Osteocyte (in vitro differentiated cells): ENCODE data around the gene PHF20. TPM values are rescaled to one million over a fixed set of nuclear protein-coding genes. Genes with fewer than 3 reads are reported as not detected.
"Not testable (repeated sequence)": the region's sequence is repeated elsewhere in the genome, so short reads cannot be mapped to it uniquely, and the experiment has no call there.

ENCODE experiments used
- DNase-seq: peaks from one replicate; pipeline ENCODE4 v3.0.0; 2021; ENCODE audit warnings: mixed read lengths; ENCODE audit not compliant: unreplicated experiment; ENCODE audit errors: extremely low spot score
- H3K27ac Mint-ChIP-seq: one replicate; pipeline ENCODE4 v1.8.0; 2021; ENCODE audit warnings: mild to moderate bottlenecking, mixed read lengths; ENCODE audit not compliant: unreplicated experiment
- H3K27me3 Mint-ChIP-seq: one replicate; pipeline ENCODE4 v1.8.0; 2021; ENCODE audit warnings: mixed read lengths; ENCODE audit not compliant: unreplicated experiment
- H3K36me3 Mint-ChIP-seq: one replicate; pipeline ENCODE4 v1.8.0; 2021; ENCODE audit warnings: mixed read lengths; ENCODE audit not compliant: unreplicated experiment
- H3K4me1 Mint-ChIP-seq: one replicate; pipeline ENCODE4 v1.8.0; 2021; ENCODE audit warnings: mixed read lengths; ENCODE audit not compliant: unreplicated experiment
- H3K4me3 Mint-ChIP-seq: one replicate; pipeline ENCODE4 v1.8.0; 2021; ENCODE audit warnings: mild to moderate bottlenecking, moderate library complexity, mixed read lengths; ENCODE audit not compliant: unreplicated experiment
- H3K9me3 Mint-ChIP-seq: one replicate; pipeline ENCODE4 v1.8.0; 2021; ENCODE audit warnings: mixed read lengths; ENCODE audit not compliant: unreplicated experiment
- total RNA-seq: library from RNA; stranded (reverse); gene quantifications from 2 replicates; pipeline ENCODE4 v1.2.1, GENCODE V29; 2021
- TF ChIP-seq, protein P1 (sequence below): fragments of 200-600 bp; sonication (generic); IDR thresholded peaks from 2 replicates; pipeline ENCODE4 v1.5.0; 2021; ENCODE audit warnings: antibody characterized with exemption, mild to moderate bottlenecking, moderate library complexity

Gene PHF20
- total RNA-seq, 1 donor from 2014 or later, result 38.1 TPM

DNA sequence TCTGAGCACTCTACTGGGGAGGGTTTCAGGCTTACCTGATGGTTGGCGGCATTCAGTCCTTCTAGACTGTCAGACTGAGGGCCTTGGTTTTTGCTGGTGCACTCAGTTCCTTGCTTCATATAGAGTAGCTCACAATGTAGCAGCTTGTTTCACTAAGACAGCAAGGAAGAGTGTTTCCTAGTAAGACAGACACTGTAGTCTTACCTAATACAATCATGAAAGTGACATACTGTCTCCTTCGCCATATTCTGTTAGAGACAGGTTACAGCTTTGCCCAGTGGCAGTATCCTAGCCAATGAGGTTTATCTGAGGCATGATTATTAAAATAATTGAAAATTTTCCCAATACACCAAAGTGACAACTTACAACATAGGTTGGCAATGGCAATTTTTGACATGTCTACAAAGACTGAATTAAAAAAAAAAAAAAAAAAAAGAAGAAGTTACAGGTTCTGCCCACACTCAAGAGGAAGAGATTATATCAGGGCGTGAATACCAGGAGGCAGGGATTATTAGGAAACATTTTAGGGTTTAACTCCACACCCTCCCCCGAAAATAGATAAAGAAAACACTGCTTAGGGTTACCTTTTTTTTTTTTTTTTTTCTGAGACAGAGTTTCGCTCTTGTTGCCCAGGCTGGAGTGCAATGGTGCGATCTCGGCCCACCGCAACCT is 115.7 kb downstream of the PHF20 start:
- H3K27me3 Mint-ChIP-seq, result no peaks in the 10 kb centered on the region
- H3K27ac Mint-ChIP-seq, result no peak overlapping the region
- peaks cover 24% of the 10 kb centered on the region for H3K4me1 Mint-ChIP-seq
- H3K9me3 Mint-ChIP-seq, result no peaks in the 10 kb centered on the region
- TF ChIP-seq, protein P1, sequence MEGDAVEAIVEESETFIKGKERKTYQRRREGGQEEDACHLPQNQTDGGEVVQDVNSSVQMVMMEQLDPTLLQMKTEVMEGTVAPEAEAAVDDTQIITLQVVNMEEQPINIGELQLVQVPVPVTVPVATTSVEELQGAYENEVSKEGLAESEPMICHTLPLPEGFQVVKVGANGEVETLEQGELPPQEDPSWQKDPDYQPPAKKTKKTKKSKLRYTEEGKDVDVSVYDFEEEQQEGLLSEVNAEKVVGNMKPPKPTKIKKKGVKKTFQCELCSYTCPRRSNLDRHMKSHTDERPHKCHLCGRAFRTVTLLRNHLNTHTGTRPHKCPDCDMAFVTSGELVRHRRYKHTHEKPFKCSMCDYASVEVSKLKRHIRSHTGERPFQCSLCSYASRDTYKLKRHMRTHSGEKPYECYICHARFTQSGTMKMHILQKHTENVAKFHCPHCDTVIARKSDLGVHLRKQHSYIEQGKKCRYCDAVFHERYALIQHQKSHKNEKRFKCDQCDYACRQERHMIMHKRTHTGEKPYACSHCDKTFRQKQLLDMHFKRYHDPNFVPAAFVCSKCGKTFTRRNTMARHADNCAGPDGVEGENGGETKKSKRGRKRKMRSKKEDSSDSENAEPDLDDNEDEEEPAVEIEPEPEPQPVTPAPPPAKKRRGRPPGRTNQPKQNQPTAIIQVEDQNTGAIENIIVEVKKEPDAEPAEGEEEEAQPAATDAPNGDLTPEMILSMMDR, result no peak
- H3K4me3 Mint-ChIP-seq, result no peak overlapping the region
- no peak for DNase-seq
- H3K36me3 Mint-ChIP-seq, result peaks cover 2% of the 10 kb centered on the region

DNA sequence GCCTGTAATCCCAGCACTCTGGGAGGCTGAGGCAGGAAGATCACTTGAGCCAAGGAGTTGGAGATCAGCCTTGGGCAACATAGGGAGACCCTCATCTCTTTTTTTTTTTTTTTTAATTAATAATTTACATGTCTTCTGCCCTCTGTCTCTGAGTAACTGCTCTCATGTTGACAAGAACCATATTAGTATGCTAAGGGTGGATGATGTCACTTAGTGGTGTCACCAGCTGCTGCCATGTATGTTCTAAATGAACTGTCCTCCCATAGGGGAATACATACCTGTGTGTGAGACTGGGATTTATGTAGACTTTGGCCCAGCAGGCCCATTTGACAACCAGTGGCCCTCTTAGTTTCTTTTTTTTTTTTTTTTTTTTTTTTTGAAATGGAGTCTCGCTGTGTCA is 116.8 kb downstream of the PHF20 start:
- no peak overlapping the region for H3K27ac Mint-ChIP-seq
- TF ChIP-seq, protein P1, result no peak
- no peaks in the 10 kb centered on the region for H3K9me3 Mint-ChIP-seq
- peaks cover 2% of the 10 kb centered on the region for H3K36me3 Mint-ChIP-seq
- no peaks in the 10 kb centered on the region for H3K27me3 Mint-ChIP-seq
- H3K4me3 Mint-ChIP-seq, result no peak overlapping the region
- no peak for DNase-seq
- peaks cover 18% of the 10 kb centered on the region for H3K4me1 Mint-ChIP-seq

DNA sequence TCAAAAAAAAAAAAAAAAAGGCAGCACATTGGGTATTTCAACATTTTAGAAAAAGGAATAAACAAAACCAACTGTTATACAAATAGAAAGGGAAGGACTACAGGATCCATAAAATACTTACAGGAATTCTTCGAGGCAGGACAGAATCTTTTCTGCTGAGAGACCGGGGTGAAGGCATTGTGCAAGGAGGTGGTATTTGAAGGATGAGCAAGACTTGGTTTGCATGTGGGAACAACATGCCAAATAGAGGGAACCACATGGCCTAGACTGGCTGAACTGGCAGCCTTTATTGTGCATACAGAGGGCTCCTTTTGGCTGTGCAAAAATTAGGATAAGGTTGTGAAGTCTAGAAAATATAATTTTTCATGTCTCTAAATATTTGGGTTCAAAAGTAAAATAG is 119.6 kb downstream of the PHF20 start:
- Mint-ChIP-seq H3K4me1 (peaks cover 2% of the 10 kb centered on the region), H3K9me3 (no peaks in the 10 kb centered on the region)
- TF ChIP-seq, protein P1, result no peak

DNA sequence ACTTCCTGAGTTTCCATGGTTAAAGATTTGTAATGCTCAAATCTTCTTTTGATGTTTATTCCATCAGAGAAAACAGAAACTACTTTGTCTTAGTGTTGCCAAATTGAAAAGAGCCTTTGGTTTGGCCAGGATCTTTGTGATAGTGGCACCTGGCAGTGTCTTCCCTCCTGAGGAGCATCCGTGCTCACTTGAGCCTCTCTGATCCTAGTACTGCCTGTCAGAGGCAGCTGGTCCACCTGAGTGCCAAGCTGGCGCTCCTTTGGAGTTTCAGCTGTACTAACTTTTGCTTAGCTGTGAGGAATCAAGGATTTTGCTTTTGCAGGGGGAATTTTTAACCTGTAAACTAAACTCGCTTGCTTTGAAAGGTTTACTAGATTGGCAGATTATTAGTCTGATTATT is 121.1 kb downstream of the PHF20 start:
- H3K4me3 Mint-ChIP-seq, result no peak overlapping the region
- TF ChIP-seq, protein P1, result no peak
- no peaks in the 10 kb centered on the region for H3K9me3 Mint-ChIP-seq
- H3K27me3 Mint-ChIP-seq, result no peaks in the 10 kb centered on the region
- H3K27ac Mint-ChIP-seq, result no peak overlapping the region
- H3K4me1 Mint-ChIP-seq, result peaks cover 2% of the 10 kb centered on the region
- peaks cover 4% of the 10 kb centered on the region for H3K36me3 Mint-ChIP-seq
- no peak for DNase-seq

More for the DNA sequence above, 119.6 kb downstream of the PHF20 start:
- H3K27me3 Mint-ChIP-seq, result no peaks in the 10 kb centered on the region
- no peak overlapping the region for H3K27ac Mint-ChIP-seq
- H3K4me3 Mint-ChIP-seq, result no peak overlapping the region
- no peak for DNase-seq
- peaks cover 6% of the 10 kb centered on the region for H3K36me3 Mint-ChIP-seq

DNA sequence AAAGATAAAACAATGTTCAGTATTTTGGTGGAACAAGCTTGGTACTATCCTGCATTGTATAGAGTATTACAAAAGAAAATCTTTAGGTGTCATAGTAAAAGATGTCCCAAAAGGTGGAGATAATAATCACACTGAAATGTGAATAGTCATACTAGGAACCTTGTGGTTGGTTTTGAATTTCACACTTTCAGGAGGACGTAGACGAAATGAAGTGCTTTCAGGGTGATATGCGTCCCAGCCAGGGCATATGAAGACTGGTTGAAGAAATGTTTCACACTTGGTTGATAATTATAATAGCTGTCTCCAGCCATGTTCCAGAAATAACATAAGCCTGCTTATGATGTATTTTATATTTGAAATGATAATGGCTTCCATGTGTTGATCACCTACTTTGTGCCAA is 122.1 kb downstream of the PHF20 start:
- Mint-ChIP-seq H3K9me3 (no peaks in the 10 kb centered on the region), H3K4me3 (no peak overlapping the region), H3K27me3 (no peaks in the 10 kb centered on the region), H3K4me1 (peaks cover 2% of the 10 kb centered on the region), H3K36me3 (peaks cover 4% of the 10 kb centered on the region), H3K27ac (no peak overlapping the region)
- no peak for DNase-seq
- TF ChIP-seq, protein P1, result no peak

DNA sequence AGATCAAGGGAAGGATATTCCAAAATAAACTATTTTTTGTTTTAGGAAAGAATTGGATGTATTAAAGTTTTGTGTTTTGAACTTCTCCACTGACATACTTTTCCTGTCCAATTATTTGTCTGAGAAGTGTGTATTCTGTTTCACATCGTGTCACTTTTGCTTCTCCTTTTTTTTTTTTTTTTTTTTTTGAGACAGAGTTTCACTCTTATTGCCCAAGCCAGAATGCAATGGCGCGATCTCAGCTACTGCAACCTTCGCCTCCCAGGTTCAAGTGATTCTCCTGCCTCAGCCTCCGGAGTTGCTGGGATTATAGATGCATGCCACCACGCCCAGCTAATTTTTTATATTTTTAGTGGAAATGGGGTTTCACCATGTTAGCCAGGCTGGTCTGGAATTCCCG is 123.7 kb downstream of the PHF20 start:
- not testable (repeated sequence) for H3K27ac Mint-ChIP-seq

More for the DNA sequence above, 123.7 kb downstream of the PHF20 start:
- not testable (repeated sequence) for H3K4me3 Mint-ChIP-seq, H3K27me3 Mint-ChIP-seq, DNase-seq, H3K9me3 Mint-ChIP-seq, H3K4me1 Mint-ChIP-seq, H3K36me3 Mint-ChIP-seq
